Heart right ventricle (tissue), 16 donors: ENCODE data around the gene FOXI3. TPM values are rescaled to one million over a fixed set of nuclear protein-coding genes. Genes with fewer than 3 reads are reported as not detected.
"Not testable (repeated sequence)": the region's sequence is repeated elsewhere in the genome, so short reads cannot be mapped to it uniquely, and the experiment has no call there.

Experiments used
- ATAC-seq, 8 donors: fragments of 200-7000 bp; cut with Tn5 transposase; one replicate each; pipeline ENCODE4 v1.9.1; 2020; ENCODE audit warnings: mild to moderate bottlenecking in 8 of 8, moderate library complexity in 8 of 8, moderate number of reproducible peaks in 1 of 8
- DNase-seq, 2 donors: peaks; one replicate each; pipeline ENCODE4 v3.0.0-alpha.2; 2020
- H3K27ac ChIP-seq, 10 donors: fragments of 200-600 bp; sonication (generic) in 2 of 10; one replicate each; pipeline versions ENCODE4 v1.5.0 to v1.8.0; 2020 to 2022; ENCODE audit warnings: mild to moderate bottlenecking in 3 of 10
- H3K27me3 ChIP-seq, 7 donors: fragments of 200-600 bp; one replicate each; pipeline ENCODE4 v1.8.0; 2021 to 2022; ENCODE audit warnings: mild to moderate bottlenecking in 2 of 7
- H3K36me3 ChIP-seq, 9 donors: fragments of 200-600 bp; sonication (generic) in 1 of 9; one replicate each; pipeline versions ENCODE4 v1.5.0 to v1.8.0; 2020 to 2022; ENCODE audit warnings: mild to moderate bottlenecking in 2 of 9
- H3K4me1 ChIP-seq, 9 donors: fragments of 200-600 bp; sonication (generic) in 1 of 9; one replicate each; pipeline versions ENCODE4 v1.5.0 to v1.8.0; 2020 to 2022; ENCODE audit warnings: mild to moderate bottlenecking in 4 of 9
- H3K4me3 ChIP-seq, 10 donors: fragments of 200-600 bp; sonication (generic) in 2 of 10; one replicate each; pipeline versions ENCODE4 v1.5.0 to v1.8.0; 2020 to 2022; ENCODE audit warnings: mild to moderate bottlenecking in 7 of 10, moderate library complexity in 2 of 10
- H3K9me3 ChIP-seq, 11 donors: fragments of 200-600 bp in 10 of 11; sonication (generic) in 2 of 11; one replicate each; pipeline versions ENCODE4 v1.5.0 to v1.8.0; 2013 to 2022; ENCODE audit warnings: mild to moderate bottlenecking in 2 of 11, control low read depth in 1 of 11, moderate library complexity in 1 of 11
- CTCF ChIP-seq, 9 donors: fragments of 200-600 bp; sonication (generic) in 2 of 9; IDR thresholded peaks; one replicate each; pipeline versions ENCODE4 v1.5.0 to v1.8.0; 2021 to 2022; ENCODE audit warnings: antibody characterized with exemption in 9 of 9, mild to moderate bottlenecking in 5 of 9, moderate library complexity in 1 of 9
- WGBS, 2 donors: extraction: QIAGEN DNeasy Blood & Tissue Kit; methylation state at CpG; one replicate each; pipeline ENCODE4 v1.1.7; 2013; ENCODE audit warnings: inconsistent platforms in 1 of 2; 5-methylcytosine and 5-hydroxymethylcytosine counted together
- intact Hi-C, 10 donors: fragments of 100-400 bp; cut with DNase I; formaldehyde crosslinking; loops; one replicate each; pipeline versions ENCODE4 v1.11.1 to v1.14.2; 2022
- polyA plus RNA-seq, 2 donors: library from polyadenylated mRNA; stranded (reverse); fragments of 200-250 nt; gene quantifications; one replicate each; pipeline ENCODE4 v1.2.3, GENCODE V29; 2013
- total RNA-seq, 10 donors: library from RNA; stranded (reverse); fragmentation: NEBNext Ultra II Directional in 3 of 10; extraction: Animal tissue kit (Norgen Biotek cat#: 25700) in 3 of 10; gene quantifications; one replicate each; pipeline versions ENCODE4 v1.2.1 to v1.2.4, GENCODE V29; 2021 to 2023
- donor health status: Arrhythmogenic right ventricular cardiomyopathy.
- donor health status: ischemic (EF 13 %, LVEDD 7.1; RV severe dilation, severe dysfunction).
- donor health status: healthy with polysubstance abuse.
- donor health status: DM: no; HTN: yes; CAD: no.
- donor health status: DM: no; HTN: no; CAD: no.
- donor health status: ischemic (EF 25% LVEDD 6.9; RV normal size, moderate dysfunction).
- donor health status: ischemic (EF 25% LVEDD 5.7; RV mildly dilated, moderate dysfunction).
- donor health status: healthy.
- donor health status: DM: yes; HTN: yes; CAD: no.
- donor health status: Ischemic cardiomyopathy.
- donor health status: ischemic (EF 35%, LVEDD 5.7; RV mildly dilated, moderate dysfunction).
- donor health status: nonischemic (EF 11% LVEDD 7.7; RV severe dilation, severe dysfunction).
- donor health status: DM: yes; HTN: yes; CAD: no.
- donor health status: PGD.
- donor health status: ischemic (EF 29% LVEDD 5.4; RV normal size, mild dysfunction).
- donor health status: nonischemic (EF 23%, LVEDD 6.1; RV moderate dilation, normal function).

Gene FOXI3
- total and polyA plus RNA-seq, 12 donors, result 0.08 TPM; not detected in 11

- Histone ChIP-seq H3K4me1 (no peaks in the 10 kb centered on the region), H3K27ac (no peak overlapping the region), H3K4me3 (no peak overlapping the region), H3K36me3 (no peaks in the 10 kb centered on the region), H3K9me3 (no peaks in the 10 kb centered on the region), H3K27me3 (peaks cover 0 to 54% (median 16%) of the 10 kb centered on the region in 7 donors)
- no peak for DNase-seq
- intact Hi-C loops, result no loop called here
- TF ChIP-seq CTCF (IDR thresholded peaks at IDR 0.05), result no peak
- ATAC-seq, result no peak
- WGBS, 2 donors, result 38 to 39% methylated on average over 6 of the region's 6 CpGs
These were observed 36.4 kb downstream of the FOXI3 start for GRCh38 chr2:88416016-88416663.

GRCh38 chr2:88408870-88409269 lies 43.6 kb downstream of the FOXI3 start:
- H3K36me3 ChIP-seq, H3K27ac ChIP-seq, H3K4me1 ChIP-seq, intact Hi-C loops, DNase-seq, H3K27me3 ChIP-seq, H3K9me3 ChIP-seq, H3K4me3 ChIP-seq, ATAC-seq: not testable (repeated sequence)
- 79 to 83% methylated on average over 5 of the region's 5 CpGs for WGBS, 2 donors

GRCh38 chr2:88400037-88400767 lies 52.3 kb downstream of the FOXI3 start:
- H3K9me3 ChIP-seq, result peaks cover 0 to 12% (median 0%) of the 10 kb centered on the region in 11 donors
- no peaks in the 10 kb centered on the region for H3K4me1 ChIP-seq
- intact Hi-C loops, result no loop called here
- no peak overlapping the region for H3K4me3 ChIP-seq
- DNase-seq (no peak), ATAC-seq (no peak)
- H3K27me3 ChIP-seq, result peaks cover 0 to 30% (median 12%) of the 10 kb centered on the region in 7 donors
- H3K27ac ChIP-seq, result no peak overlapping the region
- 53 to 60% methylated on average over 4 of the region's 4 CpGs for WGBS, 2 donors
- no peak for TF ChIP-seq CTCF (IDR thresholded peaks at IDR 0.05)
- H3K36me3 ChIP-seq, result no peaks in the 10 kb centered on the region

- no peak for TF ChIP-seq CTCF (IDR thresholded peaks at IDR 0.05)
- DNase-seq, result no peak
- peaks cover 0 to 30% (median 16%) of the 10 kb centered on the region in 7 donors for H3K27me3 ChIP-seq
- WGBS, 2 donors, result 44 to 51% methylated on average over 5 of the region's 5 CpGs
- peaks cover 0 to 12% (median 0%) of the 10 kb centered on the region in 11 donors for H3K9me3 ChIP-seq
- intact Hi-C loops, result no loop called here
- H3K36me3 ChIP-seq, result no peaks in the 10 kb centered on the region
- H3K4me3 ChIP-seq, result no peak overlapping the region
- no peak for ATAC-seq
- no peak overlapping the region for H3K27ac ChIP-seq
- no peaks in the 10 kb centered on the region for H3K4me1 ChIP-seq
These were observed 54.3 kb downstream of the FOXI3 start for GRCh38 chr2:88398180-88398579.

Other genes with a start within 250 kb of the FOXI3 start
- 10 to 100 TPM in 6 of 10 donors, 1 to 10 TPM in 4; 5.9 to 21.5 (median 10.4) TPM for gene EIF2AK3, start 174.8 kb upstream of the FOXI3 start, total RNA-seq
- 1 to 10 TPM; 4.6 to 9.6 TPM for gene EIF2AK3, start 174.8 kb upstream of the FOXI3 start, polyA plus RNA-seq
- gene RPIA, start 239.0 kb upstream of the FOXI3 start, total RNA-seq, result 10 to 100 TPM in 9 of 10 donors, 1 to 10 TPM in 1; 9.1 to 18.7 (median 13.5) TPM
- 10 to 100 TPM; 11.3 to 15.1 TPM for gene RPIA, start 239.0 kb upstream of the FOXI3 start, polyA plus RNA-seq